DMS79 (cell line): ENCODE data around the gene CXXC5.

ENCODE experiments used
- DNase-seq: peaks from one replicate; lab custom pipeline; 2025; lab: John Stamatoyannopoulos, UW

Gene CXXC5

DNA sequence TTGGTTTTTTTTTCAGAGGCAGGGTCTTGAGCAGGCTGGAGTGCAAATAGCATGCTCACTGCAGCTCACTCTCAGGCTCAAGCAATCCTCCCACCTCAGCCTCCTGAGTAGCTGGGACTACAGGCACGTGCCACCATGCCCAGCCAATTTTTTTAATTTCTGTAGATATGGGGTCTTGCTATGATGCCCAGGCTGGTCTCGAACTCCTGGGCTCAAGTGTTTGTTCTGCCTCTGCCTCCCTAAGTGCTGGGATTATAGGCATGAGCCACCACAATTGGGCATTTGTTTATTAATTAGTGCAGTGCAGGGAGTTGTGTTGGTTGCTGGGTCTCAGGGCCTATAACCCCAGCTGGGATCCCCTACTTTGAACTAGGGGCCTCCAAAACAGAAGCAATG lies 47.0 kb downstream of the CXXC5 start:
- no peak for DNase-seq

DNA sequence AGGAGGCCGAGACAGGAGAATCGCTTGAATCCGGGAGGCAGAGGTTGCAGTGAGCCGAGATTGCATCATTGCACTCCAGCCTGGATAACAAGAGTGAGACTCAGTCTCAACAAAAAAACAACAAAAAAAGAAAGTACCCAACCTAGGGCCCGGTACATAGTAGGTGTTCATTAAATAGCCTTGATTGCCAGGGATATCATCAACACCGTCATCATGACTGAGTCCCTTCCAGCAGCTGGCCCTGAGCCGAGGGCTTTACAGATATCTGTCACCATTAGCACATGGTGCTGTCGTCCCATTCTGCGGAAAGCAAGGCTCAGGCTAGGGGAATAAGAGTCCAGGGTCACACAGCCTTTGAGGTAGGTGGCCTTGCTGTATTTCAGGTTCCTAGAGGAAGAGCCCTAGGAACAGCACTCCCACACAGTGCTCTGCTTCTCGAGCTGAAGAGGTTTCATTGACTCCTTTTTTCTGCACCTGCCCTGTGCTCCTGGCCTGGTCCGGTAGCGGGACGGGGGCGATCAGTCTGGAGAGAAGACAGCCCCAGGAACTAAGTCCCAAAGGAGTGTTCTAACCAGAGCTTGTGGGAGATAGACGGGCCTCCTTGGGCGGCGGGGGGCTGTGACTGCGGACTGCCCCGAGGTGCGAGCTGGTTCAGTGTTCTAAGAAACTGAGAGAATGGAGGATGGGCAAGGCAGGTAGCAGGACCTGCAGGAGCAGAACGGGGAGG lies 48.2 kb downstream of the CXXC5 start:
- DNase-seq: peak; percentile 32

DNA sequence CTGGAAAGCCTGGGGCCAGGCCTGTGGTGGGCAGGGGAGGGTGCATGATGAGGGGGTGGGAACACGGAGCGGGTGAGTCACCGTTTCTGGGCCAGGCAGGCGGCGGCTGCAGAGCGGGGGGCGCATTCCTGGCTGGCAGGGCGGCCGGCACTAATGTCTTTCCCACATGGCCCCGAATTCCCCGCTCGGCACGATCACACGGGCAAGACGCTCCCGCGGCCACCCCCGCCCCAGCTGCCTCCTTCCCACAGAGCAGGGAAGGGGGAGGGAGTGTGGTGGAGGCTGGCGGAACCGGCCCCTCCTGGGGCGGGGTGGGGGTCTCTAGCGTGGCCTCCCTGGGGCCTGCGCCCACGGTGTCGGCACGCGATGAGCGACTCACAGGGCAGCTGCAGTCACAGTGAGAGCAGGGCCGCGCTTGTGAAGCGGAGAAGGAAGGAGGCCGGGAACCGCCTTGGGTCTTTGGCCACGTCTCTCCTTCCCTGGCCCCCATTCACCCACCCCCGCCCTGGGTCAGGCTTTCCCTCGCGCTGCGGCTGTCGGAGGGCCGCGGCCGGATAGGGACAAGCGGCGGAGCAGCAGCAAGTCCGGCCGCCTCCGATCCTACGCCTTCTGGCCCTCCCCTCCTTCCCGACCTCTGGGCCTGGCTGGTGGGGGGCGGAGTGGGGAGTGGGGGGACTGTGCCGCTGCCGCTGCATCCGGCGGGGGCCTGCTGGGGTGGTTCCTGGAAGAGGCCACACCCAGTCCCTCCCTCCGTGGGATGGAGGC lies 48.9 kb downstream of the CXXC5 start:
- no peak for DNase-seq

DNA sequence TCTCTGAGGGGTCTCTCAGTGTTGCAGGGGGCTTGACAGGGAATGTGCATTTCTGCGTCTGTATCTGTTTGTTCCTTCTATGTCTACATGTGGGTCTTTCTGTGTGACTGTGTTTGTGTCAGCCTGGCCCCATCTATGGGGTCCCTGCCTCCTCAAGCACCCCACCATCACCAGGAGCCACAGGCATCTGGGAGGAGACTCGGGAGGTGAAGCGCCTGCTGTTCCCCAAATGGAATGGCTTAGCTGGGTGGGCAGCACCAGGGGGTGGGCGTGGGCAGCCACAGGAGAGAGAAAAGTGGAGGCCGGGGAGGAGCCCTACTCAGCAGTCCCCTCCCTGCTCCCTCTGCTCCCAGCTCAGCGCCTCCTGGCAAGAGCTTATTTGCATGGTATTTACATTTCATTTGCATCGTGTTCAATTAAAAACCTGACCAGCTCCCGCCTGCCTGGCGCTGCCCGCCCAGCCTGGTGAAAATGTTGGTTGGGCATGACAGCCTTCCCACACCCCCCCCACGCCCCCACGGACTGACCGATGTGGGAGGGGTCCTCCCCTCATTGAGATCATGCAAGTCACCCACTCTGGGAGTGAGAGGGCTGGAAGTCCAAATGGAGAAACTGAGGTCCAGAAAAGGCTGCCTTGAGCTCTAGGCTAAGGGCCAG lies 50.5 kb downstream of the CXXC5 start:
- DNase-seq: no peak

DNA sequence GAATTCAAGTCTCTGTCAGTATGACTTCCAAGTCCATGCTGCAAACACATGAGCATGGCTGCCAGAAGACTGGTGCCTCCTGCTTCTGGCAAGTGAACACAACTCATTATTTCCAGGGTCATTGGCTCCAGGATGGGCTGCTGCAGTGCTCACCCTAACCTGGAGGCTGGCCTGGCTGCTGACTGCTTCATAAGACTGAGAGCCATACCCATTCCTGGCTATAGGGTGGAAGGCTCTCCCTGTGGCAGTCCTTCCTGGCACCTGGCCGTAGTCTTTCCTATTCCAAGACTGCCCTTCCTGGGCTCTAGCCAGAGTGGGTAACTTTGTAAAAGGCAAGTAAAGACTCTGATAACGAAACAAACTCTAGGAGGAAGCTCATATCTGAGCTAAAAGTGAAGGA lies 51.2 kb downstream of the CXXC5 start:
- DNase-seq: no peak

DNA sequence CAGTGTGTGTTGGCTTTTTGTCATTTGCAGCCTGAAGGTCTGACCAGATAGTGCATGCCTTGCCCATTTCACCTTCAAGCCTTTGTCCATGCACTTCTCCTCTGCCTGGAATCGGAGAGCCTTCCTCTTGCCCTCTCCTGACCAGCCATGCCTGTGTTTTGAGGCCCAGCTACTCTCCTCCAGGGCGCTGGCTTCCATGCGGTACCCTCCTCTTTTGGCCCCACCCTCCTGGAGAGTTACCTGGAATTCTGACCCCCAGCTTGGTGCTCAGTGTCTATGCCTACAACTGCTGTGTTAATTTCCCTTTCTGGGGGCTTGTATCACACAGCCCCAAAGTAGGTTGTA lies 52.5 kb downstream of the CXXC5 start:
- DNase-seq: no peak

DNA sequence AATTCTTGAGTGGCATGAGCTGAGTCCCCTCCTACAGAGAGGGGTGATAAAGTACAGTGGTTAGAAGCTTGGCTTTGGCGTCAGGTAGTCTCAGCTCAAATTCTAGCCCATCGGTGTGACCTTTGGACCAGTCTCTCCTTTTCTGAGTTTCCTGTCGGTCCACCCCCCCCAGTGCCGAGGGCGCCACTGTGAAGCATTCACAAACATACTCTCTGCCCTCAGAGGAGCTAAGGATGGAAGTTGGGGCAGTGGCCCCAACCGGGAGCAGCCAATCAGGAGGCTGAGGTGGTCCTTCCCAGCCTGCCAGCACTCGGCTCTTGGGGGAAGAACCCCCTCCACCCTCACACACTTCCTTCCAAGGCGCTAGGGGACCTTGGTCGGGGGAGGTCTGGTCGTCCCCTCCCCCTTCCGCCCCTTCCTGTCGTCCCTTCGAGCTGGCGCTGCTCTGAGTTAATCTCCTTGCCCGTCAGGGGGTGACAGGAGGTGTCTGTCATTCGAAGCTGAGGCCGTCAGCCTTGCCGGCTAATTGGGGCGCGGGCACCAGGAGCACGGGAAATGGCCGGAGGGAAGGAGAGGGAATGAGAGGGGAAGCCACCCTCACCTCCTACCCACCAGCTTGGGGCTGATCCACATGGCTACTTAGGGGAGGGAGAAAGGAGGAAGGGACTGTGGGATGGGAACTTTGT lies 53.0 kb downstream of the CXXC5 start:
- no peak for DNase-seq

DNA sequence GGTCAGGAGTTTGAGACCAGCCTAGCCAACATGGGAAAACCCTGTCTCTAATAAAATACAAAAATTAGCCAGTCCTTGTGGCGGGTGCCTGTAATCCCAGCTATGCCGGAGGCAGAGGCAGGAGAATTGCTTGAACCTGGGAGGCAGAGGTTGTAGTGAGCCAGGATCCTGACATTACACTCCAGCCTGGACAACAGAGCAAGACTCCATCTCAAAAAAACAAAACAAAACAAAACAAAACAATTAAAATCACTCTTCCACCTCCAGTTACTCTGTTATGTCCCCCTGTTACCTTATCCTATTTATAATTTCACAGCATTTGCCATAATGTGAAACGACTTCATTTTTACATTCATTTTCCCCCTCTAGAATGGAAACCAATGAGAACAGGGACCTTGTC lies 54.4 kb downstream of the CXXC5 start:
- DNase-seq: no peak

DNA sequence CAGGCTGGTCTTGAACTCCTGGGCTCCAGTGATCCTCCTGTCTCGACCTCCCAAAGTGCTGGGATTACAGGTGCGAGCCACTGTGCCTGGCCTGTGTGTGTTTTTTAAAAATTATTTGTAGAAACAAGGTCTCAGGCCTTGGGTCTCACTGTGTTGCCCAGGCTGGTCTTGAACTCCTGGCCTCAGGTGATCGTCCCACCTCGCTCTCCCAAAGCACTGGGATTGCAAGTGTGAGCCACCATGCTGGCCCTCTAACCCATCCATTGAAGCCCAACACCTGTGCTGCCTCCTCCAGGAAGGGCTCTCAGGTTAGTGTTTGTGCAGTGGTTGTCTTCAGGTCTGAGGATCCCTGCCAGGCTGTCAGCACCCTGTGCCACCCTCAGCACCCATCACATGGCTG lies 56.6 kb downstream of the CXXC5 start:
- DNase-seq: no peak

DNA sequence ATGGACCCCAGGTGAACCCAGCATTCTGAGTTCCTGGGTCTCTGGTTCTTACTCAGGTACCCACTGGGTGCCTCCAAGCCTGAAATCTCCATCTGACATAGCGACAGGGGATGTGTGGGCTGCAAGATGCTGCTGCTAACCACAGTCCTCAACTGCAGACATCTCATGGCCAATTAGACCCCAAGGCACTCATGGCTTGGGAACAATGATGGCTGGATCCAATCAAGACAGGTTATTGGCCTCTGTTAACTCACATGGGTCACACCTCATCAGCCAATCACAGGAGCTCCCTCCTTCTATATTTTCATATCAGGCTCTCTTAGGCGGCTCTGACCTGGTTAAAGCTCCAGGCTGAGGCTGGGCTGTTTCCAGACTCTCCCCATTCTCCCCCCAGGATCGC lies 57.0 kb downstream of the CXXC5 start:
- DNase-seq: no peak

DNA sequence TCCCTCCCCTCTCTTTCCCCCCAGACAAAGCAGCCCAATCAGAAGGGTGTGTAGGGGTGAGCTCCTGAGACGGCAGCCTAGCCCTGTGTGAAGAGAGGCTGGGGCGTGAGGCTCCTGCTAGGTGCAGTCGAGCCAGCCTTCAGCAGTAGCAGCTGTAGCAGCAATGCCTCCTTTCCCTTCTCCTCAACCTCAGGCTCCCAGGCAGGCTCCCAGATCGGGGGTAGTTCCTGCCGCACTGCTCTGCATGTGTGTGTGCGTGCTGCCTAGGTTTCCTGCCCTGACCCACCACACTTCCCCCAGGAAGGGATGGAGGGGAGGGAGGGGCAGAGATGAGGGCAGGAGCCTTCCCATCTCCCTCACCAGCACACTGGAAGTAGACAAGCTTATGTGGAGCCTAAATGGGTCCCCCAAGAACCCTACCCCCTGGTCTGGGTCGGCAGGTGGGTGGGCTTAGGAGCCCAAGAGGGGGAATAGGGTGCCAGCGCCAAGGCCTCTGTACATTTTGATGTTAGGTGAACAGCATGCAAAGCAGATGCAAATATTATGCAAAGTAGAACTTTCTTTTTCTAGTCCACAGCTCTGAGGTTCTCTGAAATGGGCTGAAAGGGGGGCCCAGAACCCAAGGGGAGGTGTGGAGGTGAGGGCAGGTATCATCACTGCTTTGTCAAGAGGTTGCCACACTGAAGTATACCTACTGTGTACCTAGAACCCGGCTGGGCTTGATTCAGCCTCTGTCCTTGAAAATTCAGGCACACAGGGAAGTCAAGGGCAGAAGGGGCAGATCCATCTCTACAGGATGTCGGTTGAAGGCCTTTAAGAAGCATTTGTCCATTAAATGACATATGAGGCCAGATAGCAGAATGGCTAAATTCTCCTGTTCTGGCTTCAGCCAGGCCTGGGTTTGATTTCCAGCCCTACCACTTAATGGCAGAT lies 57.8 kb downstream of the CXXC5 start:
- no peak for DNase-seq

DNA sequence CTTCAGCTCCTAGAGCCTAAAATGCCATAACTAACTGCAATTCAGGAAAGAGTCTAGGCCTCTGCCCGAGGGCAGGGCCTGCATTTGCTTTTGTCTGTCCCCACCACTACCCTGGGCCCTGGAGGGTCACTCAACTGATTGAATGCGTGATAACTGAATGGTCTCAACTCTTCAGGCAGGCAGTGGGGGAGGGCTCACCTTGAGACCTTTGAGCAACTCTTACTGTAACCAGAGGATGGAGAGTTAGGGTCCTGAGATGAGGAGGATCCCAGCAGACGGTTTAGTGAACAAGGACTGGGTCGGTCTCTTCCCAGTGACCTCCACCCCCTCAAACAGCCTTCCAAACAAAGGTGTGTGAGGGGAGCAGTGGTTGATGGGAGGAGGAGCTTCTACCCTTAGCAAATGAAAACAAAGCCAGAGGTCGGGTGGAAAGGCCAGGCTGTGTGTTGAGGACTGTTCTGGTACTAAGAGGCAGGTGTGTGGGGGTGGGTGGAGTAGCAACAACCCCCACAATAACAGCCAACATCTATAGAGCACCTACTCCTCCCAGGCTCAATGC lies 59.4 kb downstream of the CXXC5 start:
- no peak for DNase-seq

DNA sequence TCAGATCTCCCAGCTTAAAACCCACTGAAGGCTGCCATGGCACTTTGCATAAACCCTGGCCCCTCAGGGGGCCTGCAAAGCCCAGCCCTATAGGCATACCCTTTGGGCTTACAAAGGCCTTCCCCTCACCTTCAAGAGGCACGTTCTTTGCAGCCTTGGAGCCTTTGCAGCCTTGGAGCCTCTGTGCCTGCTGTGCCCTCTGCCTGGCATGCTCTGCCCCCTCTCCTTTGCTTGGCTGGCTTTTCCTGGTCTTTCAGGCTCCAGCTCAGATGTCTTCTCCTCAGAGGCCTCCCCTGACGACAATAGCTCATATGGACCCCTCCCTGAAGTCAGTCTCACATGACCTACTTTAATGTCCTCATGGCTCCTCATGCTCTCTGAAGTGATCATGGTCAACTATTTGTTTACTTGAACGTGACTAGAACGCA lies 60.3 kb downstream of the CXXC5 start:
- peak; percentile 42 for DNase-seq

DNA sequence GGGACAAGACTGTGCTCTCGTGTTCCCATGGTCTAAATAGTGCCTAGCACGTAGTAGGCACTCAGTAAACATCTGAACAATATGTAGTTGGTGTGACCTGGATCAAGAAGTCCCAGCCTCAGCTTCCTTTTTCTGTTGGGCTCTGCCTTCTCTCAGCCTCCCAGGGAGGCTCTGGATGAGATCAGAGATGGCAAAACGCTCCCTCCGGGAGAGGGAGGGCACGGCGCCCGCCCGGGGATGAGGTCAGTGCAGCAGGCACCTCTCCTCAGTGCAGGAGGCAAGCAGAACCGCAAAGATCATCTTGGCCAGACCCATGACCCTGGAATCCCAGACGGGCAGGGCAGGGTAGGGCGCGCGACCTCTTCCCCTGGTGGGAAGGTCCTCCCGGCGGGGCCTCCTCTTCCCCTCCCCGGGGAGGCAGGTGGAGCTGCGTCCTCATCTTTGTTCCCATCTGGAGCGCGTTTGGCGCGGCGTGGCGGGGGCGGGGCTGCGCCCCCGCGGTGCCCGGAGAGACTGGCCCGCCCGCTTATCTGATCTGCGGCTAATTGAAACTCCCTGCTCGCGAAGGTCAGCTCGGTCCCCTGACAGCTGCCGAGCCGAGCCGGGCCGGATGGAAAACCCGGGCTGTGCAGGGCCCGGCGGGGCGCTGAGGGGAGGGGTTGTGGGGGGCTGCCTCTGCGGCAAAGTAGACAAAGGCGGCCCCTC lies 60.9 kb downstream of the CXXC5 start:
- peak; percentile 60 for DNase-seq

DNA sequence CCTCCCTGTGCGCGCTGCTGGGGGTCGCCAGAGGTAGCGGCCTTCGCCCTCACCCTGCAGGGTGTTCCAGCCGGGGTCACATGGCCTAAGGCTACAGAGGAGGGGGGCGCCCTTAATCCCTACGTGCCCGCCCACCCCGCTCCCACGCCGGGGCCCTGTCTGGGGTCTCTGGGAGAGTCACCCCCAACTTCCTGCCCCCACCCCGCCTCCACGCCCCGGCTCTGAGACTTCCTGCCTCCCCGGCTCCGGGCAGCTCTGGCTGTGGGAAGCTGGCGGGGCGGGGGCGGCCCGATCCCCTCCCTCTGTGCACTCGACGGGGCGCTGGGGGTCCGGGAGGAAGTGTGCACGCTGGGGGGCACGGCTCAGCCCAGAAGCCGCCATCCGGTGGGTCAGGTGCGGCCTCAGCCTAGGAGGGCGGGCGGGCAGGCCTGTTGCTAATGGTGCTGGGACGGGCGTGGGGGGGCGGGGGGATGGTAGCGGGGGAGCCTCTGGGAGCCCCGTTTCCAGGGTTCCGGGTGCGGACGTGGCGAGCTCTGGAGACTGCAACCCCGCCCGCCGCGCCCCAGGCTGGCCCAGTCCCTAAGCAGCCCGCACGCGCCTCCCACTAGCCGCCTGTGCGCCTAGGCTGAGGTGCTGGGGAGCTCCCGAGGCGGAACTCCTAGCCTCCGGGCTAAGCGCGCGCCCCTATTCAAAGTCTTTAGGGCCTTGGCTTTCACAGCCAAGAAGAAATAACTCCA lies 61.6 kb downstream of the CXXC5 start:
- peak; percentile 7 for DNase-seq

DNA sequence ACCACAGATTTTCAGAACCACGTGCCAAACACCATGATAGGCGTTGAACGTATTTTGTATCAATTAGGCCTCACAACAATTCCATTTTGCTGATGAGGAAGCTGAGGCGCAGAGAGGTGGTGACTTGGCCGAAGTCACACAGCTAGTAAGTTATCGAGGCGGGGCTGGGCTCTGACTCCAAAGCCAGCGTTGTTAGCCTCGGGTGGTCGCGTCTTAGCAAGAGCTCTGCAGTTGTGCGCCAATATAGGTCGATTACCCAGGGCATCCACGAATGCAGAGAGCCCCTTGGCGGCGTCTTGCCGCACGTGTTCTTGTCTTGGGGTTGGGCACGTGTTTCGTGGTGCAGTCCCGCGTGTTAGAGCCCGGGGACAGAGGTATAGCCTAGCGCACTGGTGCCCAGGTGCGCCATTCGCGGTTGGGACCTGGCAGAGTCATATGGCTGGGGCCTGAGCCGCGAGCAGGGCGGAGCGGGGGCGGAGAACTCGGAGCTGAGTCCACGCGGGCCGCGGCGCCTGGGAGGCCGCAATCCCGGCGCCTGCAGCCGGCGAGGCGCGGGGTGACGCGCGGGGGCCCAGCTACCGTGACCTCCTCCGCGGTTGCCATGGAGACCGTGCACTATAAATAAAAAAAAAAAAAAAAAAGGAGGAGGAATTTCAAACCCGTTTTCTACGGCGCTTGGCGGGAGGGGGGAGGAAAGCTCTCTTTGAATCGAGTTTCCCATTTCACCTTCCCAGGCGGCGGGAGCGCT lies 62.3 kb downstream of the CXXC5 start:
- DNase-seq: peak; percentile 32

DNA sequence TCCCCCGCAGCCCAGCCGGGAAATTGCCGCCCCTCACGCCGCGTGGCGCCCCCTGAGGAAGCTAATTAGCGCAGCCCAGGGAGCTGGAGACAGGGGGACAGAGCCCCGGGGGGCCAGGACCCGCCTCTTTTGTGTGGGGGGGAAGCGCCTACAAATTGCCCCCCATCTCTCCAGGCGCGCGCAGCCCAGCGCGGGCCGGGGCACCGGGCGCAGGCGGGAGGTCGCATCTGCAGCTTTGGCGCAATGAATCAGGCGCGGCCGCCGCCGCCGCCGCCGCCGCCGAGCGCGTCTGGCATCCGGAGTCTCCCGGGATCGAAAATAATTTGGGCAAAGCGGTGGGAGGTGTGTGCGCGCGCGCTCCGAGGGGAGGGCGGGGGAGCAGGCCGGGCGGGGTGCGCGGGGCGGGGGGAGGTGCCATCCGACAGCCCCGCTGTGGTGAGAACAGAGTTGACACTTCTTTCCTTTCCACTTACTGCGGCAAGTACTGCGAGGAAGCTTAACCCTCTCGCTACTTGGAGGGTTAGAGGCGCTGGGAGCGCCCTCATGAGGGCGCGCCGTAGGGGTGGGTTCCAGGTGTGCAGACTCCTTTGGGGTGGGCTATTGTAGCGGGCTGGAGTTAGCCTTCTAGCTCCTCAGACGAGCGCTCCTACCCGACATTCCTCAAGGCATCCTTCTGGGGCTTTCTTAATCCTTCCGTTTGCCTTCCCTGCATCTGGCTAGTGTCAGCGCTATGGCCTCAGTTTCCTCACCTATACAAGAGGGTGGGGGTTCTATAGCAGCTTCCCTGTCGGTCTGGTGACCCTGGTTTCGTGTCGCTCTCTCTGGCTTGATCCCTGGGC lies 63.1 kb downstream of the CXXC5 start:
- DNase-seq: no peak

DNA sequence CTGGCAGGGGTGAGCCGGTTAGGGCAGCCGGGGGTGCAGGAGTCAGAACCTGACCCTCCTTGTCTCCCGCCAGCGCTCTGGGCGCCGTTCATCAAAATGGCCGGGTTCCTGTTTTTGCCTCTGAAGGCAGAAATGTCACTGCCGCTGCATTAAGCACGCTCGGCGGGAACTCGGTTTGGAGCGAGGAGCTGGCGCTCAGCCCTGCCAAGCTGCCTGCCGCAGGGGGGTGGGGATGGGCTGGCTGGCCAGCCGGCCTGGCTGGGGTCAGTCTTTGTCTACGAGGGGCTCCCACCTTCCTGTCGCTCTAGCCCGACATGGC lies 63.7 kb downstream of the CXXC5 start:
- no peak for DNase-seq
